Nephron progenitor cell (in vitro differentiated cells): Measurements from ENCODE around the gene RCAN1.

ENCODE experiments used
- DNase-seq: peaks from one replicate; pipeline ENCODE4 v3.0.0; 2021
- H3K27ac Mint-ChIP-seq: 2 replicates; pipeline ENCODE4 v1.8.0; 2021; ENCODE audit warnings: mild to moderate bottlenecking, moderate library complexity, mixed read lengths
- H3K27me3 Mint-ChIP-seq: 2 replicates; pipeline ENCODE4 v1.8.0; 2021; ENCODE audit warnings: mild to moderate bottlenecking, low read depth, mixed read lengths; ENCODE audit not compliant: poor library complexity
- H3K36me3 Mint-ChIP-seq: 2 replicates; pipeline ENCODE4 v1.8.0; 2021; ENCODE audit warnings: low read depth, mixed read lengths
- H3K4me1 Mint-ChIP-seq: 2 replicates; pipeline ENCODE4 v1.8.0; 2021; ENCODE audit warnings: mixed read lengths
- H3K4me3 Mint-ChIP-seq: 2 replicates; pipeline ENCODE4 v1.8.0; 2021; ENCODE audit warnings: mild to moderate bottlenecking, moderate library complexity, mixed read lengths
- H3K9me3 Mint-ChIP-seq: 2 replicates; pipeline ENCODE4 v1.8.0; 2021; ENCODE audit warnings: mild to moderate bottlenecking, moderate library complexity, mixed read lengths
- CTCF ChIP-seq: fragments of 200-600 bp; sonication (generic); IDR thresholded peaks from 2 replicates; pipeline ENCODE4 v1.5.0; 2021; ENCODE audit warnings: antibody characterized with exemption

The RCAN1 gene

GRCh38 chr21:34614628-34615486 lies at the start of gene RCAN1:
RCAN1 (minus strand) TSS chr21:34615113; CDS start chr21:34615011, 102 bp downstream.
- Mint-ChIP-seq H3K4me1 (peaks cover 16% of the 10 kb centered on the region), H3K27ac (no peak within 1 kb of the TSS), H3K27me3 (peaks cover 48% of the 10 kb centered on the region), H3K4me3 (peak within 1 kb of the TSS; percentile 84), H3K9me3 (no peaks in the 10 kb centered on the region), H3K36me3 (no peaks in the 10 kb centered on the region)
- DNase-seq: peak; percentile 84
- TF ChIP-seq CTCF: no peak

GRCh38 chr21:34661848-34662247 lies 46.9 kb upstream of the RCAN1 start:
- Mint-ChIP-seq H3K27ac (no peak overlapping the region), H3K4me1 (no peaks in the 10 kb centered on the region), H3K9me3 (peaks cover 27% of the 10 kb centered on the region), H3K4me3 (no peak overlapping the region), H3K27me3 (peaks cover 47% of the 10 kb centered on the region), H3K36me3 (no peaks in the 10 kb centered on the region)
- no peak for DNase-seq
- no peak for TF ChIP-seq CTCF

GRCh38 chr21:34653522-34653921 lies 38.6 kb upstream of the RCAN1 start:
- Mint-ChIP-seq H3K9me3 (peaks cover 25% of the 10 kb centered on the region), H3K4me1 (peaks cover 1% of the 10 kb centered on the region), H3K27ac (no peak overlapping the region), H3K4me3 (no peak overlapping the region), H3K27me3 (peaks cover 32% of the 10 kb centered on the region), H3K36me3 (no peaks in the 10 kb centered on the region)
- DNase-seq: no peak
- TF ChIP-seq CTCF: no peak

GRCh38 chr21:34651642-34652041 lies 36.7 kb upstream of the RCAN1 start:
- DNase-seq: no peak
- Mint-ChIP-seq H3K27ac (no peak overlapping the region), H3K9me3 (peaks cover 25% of the 10 kb centered on the region), H3K4me1 (peaks cover 14% of the 10 kb centered on the region), H3K27me3 (peaks cover 23% of the 10 kb centered on the region), H3K4me3 (no peak overlapping the region), H3K36me3 (no peaks in the 10 kb centered on the region)
- no peak for TF ChIP-seq CTCF

- no peak overlapping the region for H3K4me3 Mint-ChIP-seq
- no peak for TF ChIP-seq CTCF
- H3K36me3 Mint-ChIP-seq: no peaks in the 10 kb centered on the region
- no peak overlapping the region for H3K27ac Mint-ChIP-seq
- peaks cover 14% of the 10 kb centered on the region for H3K4me1 Mint-ChIP-seq
- peaks cover 19% of the 10 kb centered on the region for H3K27me3 Mint-ChIP-seq
- H3K9me3 Mint-ChIP-seq: peaks cover 25% of the 10 kb centered on the region
- no peak for DNase-seq
Measured at GRCh38 chr21:34650861-34651431, 36.0 kb upstream of the RCAN1 start.
